PFSK-1 (cell line): ENCODE measurements around the gene GTF2F2.

Source experiments
- FOXP2 ChIP-seq: optimal IDR thresholded peaks from 2 replicates; pipeline ENCODE3; 2011; ENCODE audit warnings: borderline replicate concordance, control low read depth, inconsistent platforms; ENCODE audit not compliant: insufficient read depth; ENCODE audit errors: extremely low read length, extremely low read depth
- POLR2AphosphoS5 ChIP-seq: IDR thresholded peaks from 2 replicates; pipeline ENCODE4 v1.6.1; 2012; ENCODE audit warnings: low read depth, mild to moderate bottlenecking, control low read depth, low read length, moderate library complexity
- SIN3A ChIP-seq: IDR thresholded peaks from 2 replicates; pipeline ENCODE4 v1.6.1; 2012; ENCODE audit warnings: mild to moderate bottlenecking, low read length, moderate library complexity, borderline replicate concordance; ENCODE audit not compliant: insufficient read depth
- TAF1 ChIP-seq: IDR thresholded peaks from 2 replicates; pipeline ENCODE4 v1.6.1; 2012; ENCODE audit warnings: low read length, control low read depth, borderline replicate concordance; ENCODE audit not compliant: insufficient read depth
- TF ChIP-seq, protein P1 (sequence below), 2 experiments: IDR thresholded peaks; 2 replicates each; pipeline versions ENCODE4 v1.6.1 to v1.8.0; 2011 to 2012; ENCODE audit warnings: low read depth in 2 of 2, low read length in 2 of 2, control low read depth in 1 of 2, inconsistent platforms in 1 of 2, mild to moderate bottlenecking in 1 of 2, moderate library complexity in 1 of 2; ENCODE audit not compliant: insufficient read depth in 1 of 2

The GTF2F2 gene

GRCh38 chr13:45113233-45114224, 6.8 kb upstream of the GTF2F2 start:
- TF ChIP-seq TAF1 (no peak), POLR2AphosphoS5 (no peak), FOXP2 (no peak), SIN3A (no peak)
- TF ChIP-seq, protein P1, sequence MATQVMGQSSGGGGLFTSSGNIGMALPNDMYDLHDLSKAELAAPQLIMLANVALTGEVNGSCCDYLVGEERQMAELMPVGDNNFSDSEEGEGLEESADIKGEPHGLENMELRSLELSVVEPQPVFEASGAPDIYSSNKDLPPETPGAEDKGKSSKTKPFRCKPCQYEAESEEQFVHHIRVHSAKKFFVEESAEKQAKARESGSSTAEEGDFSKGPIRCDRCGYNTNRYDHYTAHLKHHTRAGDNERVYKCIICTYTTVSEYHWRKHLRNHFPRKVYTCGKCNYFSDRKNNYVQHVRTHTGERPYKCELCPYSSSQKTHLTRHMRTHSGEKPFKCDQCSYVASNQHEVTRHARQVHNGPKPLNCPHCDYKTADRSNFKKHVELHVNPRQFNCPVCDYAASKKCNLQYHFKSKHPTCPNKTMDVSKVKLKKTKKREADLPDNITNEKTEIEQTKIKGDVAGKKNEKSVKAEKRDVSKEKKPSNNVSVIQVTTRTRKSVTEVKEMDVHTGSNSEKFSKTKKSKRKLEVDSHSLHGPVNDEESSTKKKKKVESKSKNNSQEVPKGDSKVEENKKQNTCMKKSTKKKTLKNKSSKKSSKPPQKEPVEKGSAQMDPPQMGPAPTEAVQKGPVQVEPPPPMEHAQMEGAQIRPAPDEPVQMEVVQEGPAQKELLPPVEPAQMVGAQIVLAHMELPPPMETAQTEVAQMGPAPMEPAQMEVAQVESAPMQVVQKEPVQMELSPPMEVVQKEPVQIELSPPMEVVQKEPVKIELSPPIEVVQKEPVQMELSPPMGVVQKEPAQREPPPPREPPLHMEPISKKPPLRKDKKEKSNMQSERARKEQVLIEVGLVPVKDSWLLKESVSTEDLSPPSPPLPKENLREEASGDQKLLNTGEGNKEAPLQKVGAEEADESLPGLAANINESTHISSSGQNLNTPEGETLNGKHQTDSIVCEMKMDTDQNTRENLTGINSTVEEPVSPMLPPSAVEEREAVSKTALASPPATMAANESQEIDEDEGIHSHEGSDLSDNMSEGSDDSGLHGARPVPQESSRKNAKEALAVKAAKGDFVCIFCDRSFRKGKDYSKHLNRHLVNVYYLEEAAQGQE (IDR thresholded peaks at IDR 0.05; ENCODE audit: insufficient read depth in 1 of 2, low read depth in 2 of 2, low read length in 2 of 2), result no peak

DNA sequence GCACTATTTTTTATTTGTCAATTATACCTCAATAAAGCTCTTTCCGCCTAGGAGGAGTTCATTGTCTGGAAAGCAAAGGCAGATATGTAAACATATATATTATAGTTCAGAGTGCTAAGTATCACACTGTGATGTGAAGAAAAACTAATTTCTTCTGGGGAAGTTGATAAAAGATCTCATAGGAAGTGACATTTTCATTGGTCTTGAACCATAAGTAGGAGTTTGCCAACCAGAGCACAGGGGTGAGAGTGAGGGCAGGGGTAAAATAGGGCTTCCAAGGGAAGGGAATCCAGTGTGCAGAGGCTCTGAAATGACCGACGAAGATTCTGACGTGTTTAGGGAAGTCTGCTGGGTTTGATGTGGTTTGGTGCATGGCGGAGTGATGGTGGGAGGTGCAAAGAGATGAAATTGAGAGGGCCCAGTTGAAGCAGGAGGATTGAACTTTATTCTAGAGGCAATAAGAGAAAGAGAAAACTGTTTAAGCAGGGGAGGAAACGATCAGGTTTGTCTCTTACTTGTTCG, 780 bp upstream of the GTF2F2 start:
- TF ChIP-seq POLR2AphosphoS5 (no peak), FOXP2 (no peak), TAF1 (no peak), SIN3A (no peak)
- TF ChIP-seq, protein P1 (IDR thresholded peaks at IDR 0.05; ENCODE audit: insufficient read depth in 1 of 2, low read depth in 2 of 2, low read length in 2 of 2), result no peak

- TF ChIP-seq TAF1 (no peak), SIN3A (no peak), POLR2AphosphoS5 (no peak)
Observed at GRCh38 chr13:45120967-45121831, 889 bp downstream of the GTF2F2 start.

DNA sequence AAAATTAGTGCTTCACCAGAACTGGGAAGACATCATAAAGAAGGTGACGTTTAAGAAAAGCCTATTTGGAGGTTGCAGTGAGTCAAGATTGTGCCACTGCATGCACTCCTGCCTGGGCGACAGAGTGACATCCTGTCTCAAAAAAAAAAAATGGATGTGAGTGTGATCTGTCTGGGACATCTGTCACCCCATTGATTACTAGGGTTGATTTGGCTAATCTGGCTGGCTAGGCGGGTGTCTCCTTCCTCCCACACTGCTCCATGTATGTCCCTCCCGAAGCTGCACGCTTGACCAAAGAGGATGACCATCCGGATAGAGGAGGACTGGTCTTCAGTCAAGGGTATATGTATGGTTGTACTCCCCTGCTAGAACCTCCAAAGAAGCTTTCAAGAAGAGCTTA, 2.6 kb downstream of the GTF2F2 start:
- TF ChIP-seq FOXP2, result no peak
- TF ChIP-seq SIN3A, result no peak
- TF ChIP-seq POLR2AphosphoS5, result no peak
- TF ChIP-seq, protein P1 (IDR thresholded peaks at IDR 0.05; ENCODE audit: insufficient read depth in 1 of 2, low read depth in 2 of 2, low read length in 2 of 2), result no peak
- no peak for TF ChIP-seq TAF1
